Neural cell (in vitro differentiated cells): ENCODE measurements around the gene DCUN1D3. TPM values are rescaled to one million over a fixed set of nuclear protein-coding genes. Genes with fewer than 3 reads are reported as not detected.

ENCODE experiments used
- H2AFZ ChIP-seq: fragments of 200-600, 300-800 bp; sonication (generic), shearing (Covaris generic); 2 replicates; pipeline ENCODE4 v1.6.0; 2014; ENCODE audit warnings: low read depth, mild to moderate bottlenecking, antibody characterized with exemption, low read length, moderate library complexity
- H3F3A ChIP-seq: fragments of 200-600 bp; shearing (Covaris generic); 2 replicates; pipeline ENCODE4 v1.6.1; 2016; ENCODE audit warnings: mild to moderate bottlenecking, moderate library complexity, mixed read lengths, antibody characterized with exemption, low read length; ENCODE audit not compliant: insufficient read depth, poor library complexity, severe bottlenecking
- H3K27ac ChIP-seq: fragments of 200-600, 300-800 bp; sonication (generic), shearing (Covaris generic); 2 replicates; pipeline ENCODE4 v1.5.1; 2014; ENCODE audit warnings: mild to moderate bottlenecking, low read length, moderate library complexity
- H3K27me3 ChIP-seq: fragments of 300-800, 200-600 bp; sonication (generic), shearing (Covaris generic); 2 replicates; pipeline ENCODE4 v1.6.0; 2014; ENCODE audit warnings: mild to moderate bottlenecking, low read depth, low read length, moderate library complexity; ENCODE audit not compliant: insufficient read depth
- H3K36me3 ChIP-seq: fragments of 300-800, 200-600 bp; sonication (generic), shearing (Covaris generic); 2 replicates; pipeline ENCODE4 v1.5.1; 2014; ENCODE audit warnings: mild to moderate bottlenecking, antibody characterized with exemption, low read length, moderate library complexity; ENCODE audit not compliant: insufficient read depth
- H3K4me2 ChIP-seq: fragments of 300-800, 200-600 bp; sonication (generic), shearing (Covaris generic); 2 replicates; pipeline ENCODE4 v1.6.0; 2014; ENCODE audit warnings: mild to moderate bottlenecking, low read length
- H3K4me3 ChIP-seq: fragments of 300-800, 200-600 bp; sonication (generic), shearing (Covaris generic); 2 replicates; pipeline ENCODE4 v1.5.1; 2014; ENCODE audit warnings: mild to moderate bottlenecking, low read length, moderate library complexity
- H3K79me2 ChIP-seq: fragments of 200-600 bp; shearing (Covaris generic); replicated peaks from 2 replicates; pipeline ENCODE4 v1.6.0; 2014; ENCODE audit warnings: mild to moderate bottlenecking, low read length, moderate library complexity; ENCODE audit not compliant: insufficient read depth
- H3K9ac ChIP-seq: fragments of 300-800, 200-600 bp; sonication (generic), shearing (Covaris generic); 2 replicates; pipeline ENCODE4 v1.6.1; 2016; ENCODE audit warnings: mild to moderate bottlenecking, low read length, mixed read lengths
- H3K9me2 ChIP-seq: fragments of 200-600 bp; shearing (Covaris generic); 2 replicates; pipeline ENCODE4 v1.6.1; 2016; ENCODE audit warnings: mild to moderate bottlenecking, low read length, mixed read lengths; ENCODE audit not compliant: insufficient read depth
- H3K9me3 ChIP-seq: fragments of 200-600, 300-800 bp; sonication (generic), shearing (Covaris generic); 2 replicates; pipeline ENCODE4 v1.6.1; 2016; ENCODE audit warnings: mild to moderate bottlenecking, mixed run types, low read length, moderate library complexity, mixed read lengths
- H4K20me1 ChIP-seq: fragments of 200-600 bp; shearing (Covaris generic); 2 replicates; pipeline ENCODE4 v1.6.1; 2016; ENCODE audit warnings: mild to moderate bottlenecking, mixed run types; ENCODE audit not compliant: insufficient read depth
- EP300 ChIP-seq: fragments of 450-650 bp; conservative IDR thresholded peaks from 2 replicates; pipeline ENCODE4 v1.6.1; 2014; ENCODE audit warnings: antibody characterized with exemption, mild to moderate bottlenecking, moderate library complexity; ENCODE audit not compliant: poor library complexity, severe bottlenecking
- EZH2 ChIP-seq: fragments of 200-600, 300-800 bp; shearing (Covaris generic), sonication (generic); IDR thresholded peaks from 2 replicates; pipeline ENCODE4 v1.6.1; 2014; ENCODE audit warnings: antibody characterized with exemption, low read length, borderline replicate concordance, mild to moderate bottlenecking; ENCODE audit not compliant: insufficient read depth, poor library complexity, severe bottlenecking
- MXI1 ChIP-seq: fragments of 450-650 bp; conservative IDR thresholded peaks from 2 replicates; pipeline ENCODE4 v1.6.1; 2014; ENCODE audit warnings: antibody characterized with exemption, mild to moderate bottlenecking; ENCODE audit not compliant: poor library complexity, severe bottlenecking
- POLR2AphosphoS5 ChIP-seq: IDR thresholded peaks from 2 replicates; pipeline ENCODE4 v1.6.1; 2012
- RAD21 ChIP-seq: fragments of 450-650 bp; conservative IDR thresholded peaks from 2 replicates; pipeline ENCODE4 v1.6.1; 2014; ENCODE audit warnings: antibody characterized with exemption, mild to moderate bottlenecking, moderate library complexity
- REST ChIP-seq: IDR thresholded peaks from 2 replicates; pipeline ENCODE4 v1.6.1; 2012; ENCODE audit warnings: borderline replicate concordance
- SMC3 ChIP-seq: fragments of 450-650 bp; conservative IDR thresholded peaks from 2 replicates; pipeline ENCODE4 v1.6.1; 2014; ENCODE audit warnings: antibody characterized with exemption, mild to moderate bottlenecking, moderate library complexity; ENCODE audit not compliant: poor library complexity
- TAF1 ChIP-seq: IDR thresholded peaks from 2 replicates; pipeline ENCODE4 v1.6.1; 2012; ENCODE audit warnings: low read depth
- polyA plus RNA-seq: library from polyadenylated mRNA; depleted of rRNA; stranded (reverse); fragments of >200 nt; gene quantifications from 2 replicates; pipeline ENCODE4 v1.2.3, GENCODE V29; 2014
- TF ChIP-seq, protein P1 (sequence below): fragments of 450-650 bp; IDR thresholded peaks from 2 replicates; pipeline ENCODE4 v1.5.1; 2014; ENCODE audit warnings: antibody characterized with exemption, mild to moderate bottlenecking, moderate library complexity; ENCODE audit not compliant: poor library complexity, severe bottlenecking

DCUN1D3 gene
- polyA plus RNA-seq, 1 donor from 2014 or later = 9.2 TPM

DNA sequence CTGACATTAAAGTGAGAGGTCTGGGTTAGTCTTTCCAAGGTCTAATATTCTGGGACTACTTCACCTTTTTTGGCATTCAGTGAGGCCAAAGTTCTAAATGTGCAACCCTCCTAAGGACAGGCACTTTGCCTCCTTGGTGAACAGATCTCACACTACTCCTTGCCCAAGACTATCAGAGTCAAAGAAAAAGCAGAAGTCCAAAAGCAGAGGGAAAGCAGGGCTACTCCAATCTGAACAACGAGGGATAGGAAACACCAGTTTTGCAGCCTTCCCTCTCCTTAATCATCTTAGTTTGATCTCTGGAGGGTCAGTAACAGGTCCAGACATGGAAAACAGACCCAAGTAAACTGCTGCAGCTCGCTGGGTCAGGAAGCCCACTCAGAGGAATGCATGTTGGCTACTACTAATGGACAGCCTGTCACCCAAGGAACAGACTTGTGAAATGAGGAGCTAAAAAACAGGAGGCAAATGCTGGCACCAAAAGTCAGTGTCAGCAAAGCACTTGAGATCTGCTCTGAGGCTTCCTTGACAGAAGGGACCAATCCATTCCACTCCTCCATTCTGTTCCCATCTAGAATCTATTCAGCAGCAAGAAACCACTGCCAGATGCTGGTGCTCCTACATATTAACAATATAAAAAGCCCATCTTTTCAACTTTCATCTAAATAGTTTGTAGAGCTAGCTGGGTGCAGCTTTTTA is 29.9 kb downstream of the DCUN1D3 start:
- Histone ChIP-seq H3K27ac (no peak overlapping the region), H3F3A (no peaks in the 10 kb centered on the region), H3K4me3 (no peak overlapping the region), H3K27me3 (no peaks in the 10 kb centered on the region), H3K9me2 (no peaks in the 10 kb centered on the region), H3K36me3 (no peaks in the 10 kb centered on the region), H3K9ac (no peak overlapping the region), H3K79me2 (peaks cover 11% of the 10 kb centered on the region), H2AFZ (no peak overlapping the region), H3K9me3 (no peaks in the 10 kb centered on the region), H3K4me2 (no peak overlapping the region), H4K20me1 (no peaks in the 10 kb centered on the region)
- TF ChIP-seq RAD21 (no peak), REST (no peak), MXI1 (no peak), POLR2AphosphoS5 (no peak), SMC3 (no peak)

GRCh38 chr16:20868890-20869289 is 31.3 kb downstream of the DCUN1D3 start:
- H3K9ac ChIP-seq = no peak overlapping the region
- H3K27me3 ChIP-seq = no peaks in the 10 kb centered on the region
- H3K4me3 ChIP-seq = no peak overlapping the region
- H3K36me3 ChIP-seq = no peaks in the 10 kb centered on the region
- H3K9me3 ChIP-seq = no peaks in the 10 kb centered on the region
- H2AFZ ChIP-seq = no peak overlapping the region
- H4K20me1 ChIP-seq = no peaks in the 10 kb centered on the region
- H3K27ac ChIP-seq = no peak overlapping the region
- peaks cover 16% of the 10 kb centered on the region for H3K79me2 ChIP-seq
- no peaks in the 10 kb centered on the region for H3F3A ChIP-seq
- no peaks in the 10 kb centered on the region for H3K9me2 ChIP-seq
- no peak for TF ChIP-seq EP300
- TF ChIP-seq SMC3 = no peak
- no peak for TF ChIP-seq REST
- no peak for TF ChIP-seq EZH2
- no peak for TF ChIP-seq POLR2AphosphoS5
- no peak for TF ChIP-seq MXI1
- TF ChIP-seq, protein P1, sequence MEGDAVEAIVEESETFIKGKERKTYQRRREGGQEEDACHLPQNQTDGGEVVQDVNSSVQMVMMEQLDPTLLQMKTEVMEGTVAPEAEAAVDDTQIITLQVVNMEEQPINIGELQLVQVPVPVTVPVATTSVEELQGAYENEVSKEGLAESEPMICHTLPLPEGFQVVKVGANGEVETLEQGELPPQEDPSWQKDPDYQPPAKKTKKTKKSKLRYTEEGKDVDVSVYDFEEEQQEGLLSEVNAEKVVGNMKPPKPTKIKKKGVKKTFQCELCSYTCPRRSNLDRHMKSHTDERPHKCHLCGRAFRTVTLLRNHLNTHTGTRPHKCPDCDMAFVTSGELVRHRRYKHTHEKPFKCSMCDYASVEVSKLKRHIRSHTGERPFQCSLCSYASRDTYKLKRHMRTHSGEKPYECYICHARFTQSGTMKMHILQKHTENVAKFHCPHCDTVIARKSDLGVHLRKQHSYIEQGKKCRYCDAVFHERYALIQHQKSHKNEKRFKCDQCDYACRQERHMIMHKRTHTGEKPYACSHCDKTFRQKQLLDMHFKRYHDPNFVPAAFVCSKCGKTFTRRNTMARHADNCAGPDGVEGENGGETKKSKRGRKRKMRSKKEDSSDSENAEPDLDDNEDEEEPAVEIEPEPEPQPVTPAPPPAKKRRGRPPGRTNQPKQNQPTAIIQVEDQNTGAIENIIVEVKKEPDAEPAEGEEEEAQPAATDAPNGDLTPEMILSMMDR = no peak
- no peak for TF ChIP-seq RAD21
- no peak for TF ChIP-seq TAF1
- H3K4me2 ChIP-seq = no peak overlapping the region
